Fibroblast of skin of left quadriceps (primary cell): ENCODE results near the gene PLA2G4B.

Experiments
- DNase-seq, 2 experiments: peaks; one replicate each; pipeline ENCODE4 v3.0.0-alpha.2; 2013; ENCODE audit warnings: low read depth in 2 of 2

PLA2G4B gene

GRCh38 chr15:41850482-41851166, 12.0 kb downstream of the PLA2G4B start:
- DNase-seq, result no peak

- no peak for DNase-seq
Measured at GRCh38 chr15:41851167-41851523, 12.5 kb downstream of the PLA2G4B start.

- no peak for DNase-seq
Measured at GRCh38 chr15:41851755-41852370, 13.2 kb downstream of the PLA2G4B start.

GRCh38 chr15:41852736-41853590, 14.3 kb downstream of the PLA2G4B start:
- no peak for DNase-seq

GRCh38 chr15:41853831-41854230, 15.2 kb downstream of the PLA2G4B start:
- DNase-seq, result no peak

- no peak for DNase-seq
Measured at GRCh38 chr15:41854443-41854842, 15.8 kb downstream of the PLA2G4B start.

GRCh38 chr15:41855261-41855961, 16.8 kb downstream of the PLA2G4B start:
- DNase-seq, result no peak

- no peak for DNase-seq
Measured at GRCh38 chr15:41856262-41856661, 17.6 kb downstream of the PLA2G4B start.

GRCh38 chr15:41856716-41857115, 18.1 kb downstream of the PLA2G4B start:
- no peak for DNase-seq

- DNase-seq, result no peak
Measured at GRCh38 chr15:41857316-41857715, 18.7 kb downstream of the PLA2G4B start.

- no peak for DNase-seq
Measured at GRCh38 chr15:41858756-41859155, 20.1 kb downstream of the PLA2G4B start.

GRCh38 chr15:41860049-41860828, 21.6 kb downstream of the PLA2G4B start:
- no peak for DNase-seq

GRCh38 chr15:41861736-41862356, 23.2 kb downstream of the PLA2G4B start:
- DNase-seq, result no peak

GRCh38 chr15:41862515-41863116, 24.0 kb downstream of the PLA2G4B start:
- DNase-seq, result no peak

GRCh38 chr15:41865490-41866055, 26.9 kb downstream of the PLA2G4B start:
- no peak for DNase-seq

- DNase-seq, result no peak
Measured at GRCh38 chr15:41866263-41866703, 27.6 kb downstream of the PLA2G4B start.

- no peak for DNase-seq
Measured at GRCh38 chr15:41866872-41867579, 28.4 kb downstream of the PLA2G4B start.

- no peak for DNase-seq
Measured at GRCh38 chr15:41868321-41868720, 29.7 kb downstream of the PLA2G4B start.
